ENCODE results near the gene SCN2A.
"Not testable (repeated sequence)": the region's sequence is repeated elsewhere in the genome, so short reads cannot be mapped to it uniquely, and the experiment has no call there.

The SCN2A gene

GRCh38 chr2:165227571-165227970 lies 11.6 kb upstream of the SCN2A start:
- H3K9me3 Mint-ChIP-seq, result no peaks in the 10 kb centered on the region
- H3K4me1 Mint-ChIP-seq, result no peaks in the 10 kb centered on the region
- H3K36me3 Mint-ChIP-seq, result no peaks in the 10 kb centered on the region
- ATAC-seq (ENCODE audit: low read depth), result no peak
- no peak for DNase-seq (ENCODE audit: low spot score in 2 of 2)
- no peak overlapping the region for H3K27ac Mint-ChIP-seq
- no peak overlapping the region for H3K4me3 Mint-ChIP-seq
- peaks cover 2% of the 10 kb centered on the region for H3K27me3 Mint-ChIP-seq

DNA sequence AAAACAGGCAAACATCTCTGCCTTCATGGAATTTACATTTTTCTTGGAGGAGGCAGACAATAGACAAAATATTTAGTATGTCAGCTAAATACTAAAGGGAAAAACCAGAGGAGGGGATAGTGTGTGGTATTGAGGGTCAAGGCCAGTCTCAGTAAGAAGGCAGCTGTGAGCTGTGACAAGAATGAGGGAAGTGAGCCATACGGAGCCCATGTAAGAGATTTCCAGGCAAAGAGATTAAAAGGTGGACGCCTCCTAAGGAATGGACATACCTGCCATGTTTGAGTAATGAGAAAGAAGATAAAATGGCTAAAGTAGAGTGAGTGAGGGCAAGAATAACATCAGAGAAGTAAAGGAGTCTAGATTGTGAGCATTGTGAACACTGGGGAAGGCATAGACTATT lies 2.2 kb upstream of the SCN2A start:
- Mint-ChIP-seq H3K4me3 (no peak overlapping the region), H3K27me3 (peaks cover 3% of the 10 kb centered on the region), H3K36me3 (no peaks in the 10 kb centered on the region), H3K4me1 (no peaks in the 10 kb centered on the region), H3K27ac (no peak overlapping the region), H3K9me3 (no peaks in the 10 kb centered on the region)
- ATAC-seq (ENCODE audit: low read depth) (no peak), DNase-seq (ENCODE audit: low spot score in 2 of 2) (no peak)

DNA sequence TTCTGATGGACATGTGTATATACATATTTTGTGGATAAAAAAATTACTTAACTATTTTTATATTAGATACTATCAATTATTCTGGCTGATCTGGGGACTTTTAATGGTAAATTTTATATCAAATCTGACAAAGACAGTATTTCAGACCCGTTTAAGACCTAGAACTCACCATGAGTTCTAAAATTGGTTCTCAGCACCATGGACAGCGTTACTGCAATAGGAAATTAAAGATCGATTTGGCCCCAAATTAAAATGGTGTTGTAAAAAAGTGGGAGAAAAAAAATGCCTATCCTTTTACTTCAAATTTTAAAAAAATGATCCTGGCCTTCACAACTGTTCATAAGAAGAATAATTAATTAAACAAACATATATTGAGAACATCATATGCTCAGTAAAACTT lies 919 bp upstream of the SCN2A start:
- no peak for DNase-seq (ENCODE audit: low spot score in 2 of 2)

GRCh38 chr2:165239856-165240515 lies 772 bp downstream of the SCN2A start:
- Mint-ChIP-seq H3K9me3 (no peaks in the 10 kb centered on the region), H3K27me3 (peaks cover 5% of the 10 kb centered on the region)
- DNase-seq (ENCODE audit: low spot score in 2 of 2), result no peak

More for the DNA sequence above, 919 bp upstream of the SCN2A start:
- H3K36me3 Mint-ChIP-seq, result no peaks in the 10 kb centered on the region
- H3K27ac Mint-ChIP-seq, result no peak overlapping the region
- no peaks in the 10 kb centered on the region for H3K9me3 Mint-ChIP-seq
- no peak for ATAC-seq (ENCODE audit: low read depth)
- no peak overlapping the region for H3K4me3 Mint-ChIP-seq
- no peaks in the 10 kb centered on the region for H3K4me1 Mint-ChIP-seq
- peaks cover 3% of the 10 kb centered on the region for H3K27me3 Mint-ChIP-seq

GRCh38 chr2:165240916-165241315 lies 1.7 kb downstream of the SCN2A start:
- no peaks in the 10 kb centered on the region for H3K36me3 Mint-ChIP-seq
- H3K9me3 Mint-ChIP-seq, result no peaks in the 10 kb centered on the region
- no peak for DNase-seq (ENCODE audit: low spot score in 2 of 2)
- no peaks in the 10 kb centered on the region for H3K4me1 Mint-ChIP-seq
- no peak overlapping the region for H3K27ac Mint-ChIP-seq
- no peak overlapping the region for H3K4me3 Mint-ChIP-seq
- no peak for ATAC-seq (ENCODE audit: low read depth)
- peaks cover 7% of the 10 kb centered on the region for H3K27me3 Mint-ChIP-seq

More at GRCh38 chr2:165239856-165240515, 772 bp downstream of the SCN2A start:
- Mint-ChIP-seq H3K36me3 (no peaks in the 10 kb centered on the region), H3K27ac (no peak overlapping the region), H3K4me1 (no peaks in the 10 kb centered on the region), H3K4me3 (no peak overlapping the region)
- ATAC-seq (ENCODE audit: low read depth), result no peak

GRCh38 chr2:165245081-165245793 lies 6.0 kb downstream of the SCN2A start:
- no peak for ATAC-seq (ENCODE audit: low read depth)
- Mint-ChIP-seq H3K27ac (no peak overlapping the region), H3K27me3 (peaks cover 6% of the 10 kb centered on the region)

DNA sequence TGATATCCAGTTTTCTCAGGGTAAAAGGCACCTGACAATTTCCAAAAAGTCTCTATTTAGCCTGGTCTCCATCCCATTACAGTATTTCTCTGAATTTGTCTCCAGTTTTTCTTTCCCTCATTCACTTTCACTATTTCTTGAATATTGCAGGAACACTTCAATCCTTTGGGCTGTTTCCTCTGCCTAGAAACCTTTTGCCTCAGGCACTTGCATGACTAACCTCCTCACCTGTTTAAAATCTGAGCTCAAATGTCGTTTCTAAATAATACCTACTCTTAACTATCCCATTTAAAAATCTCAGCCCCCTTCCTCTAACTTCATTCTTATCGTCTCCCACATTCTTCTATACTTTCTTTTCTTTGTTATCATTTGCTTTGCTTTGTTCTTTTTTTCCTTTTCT lies 9.0 kb downstream of the SCN2A start:
- Mint-ChIP-seq H3K27ac (no peak overlapping the region), H3K9me3 (no peaks in the 10 kb centered on the region), H3K36me3 (no peaks in the 10 kb centered on the region), H3K27me3 (peaks cover 9% of the 10 kb centered on the region), H3K4me1 (no peaks in the 10 kb centered on the region), H3K4me3 (no peak overlapping the region)
- DNase-seq (ENCODE audit: low spot score in 2 of 2) (no peak), ATAC-seq (ENCODE audit: low read depth) (no peak)

More at GRCh38 chr2:165245081-165245793, 6.0 kb downstream of the SCN2A start:
- Mint-ChIP-seq H3K4me1 (no peaks in the 10 kb centered on the region), H3K9me3 (no peaks in the 10 kb centered on the region), H3K36me3 (no peaks in the 10 kb centered on the region), H3K4me3 (no peak overlapping the region)
- no peak for DNase-seq (ENCODE audit: low spot score in 2 of 2)

DNA sequence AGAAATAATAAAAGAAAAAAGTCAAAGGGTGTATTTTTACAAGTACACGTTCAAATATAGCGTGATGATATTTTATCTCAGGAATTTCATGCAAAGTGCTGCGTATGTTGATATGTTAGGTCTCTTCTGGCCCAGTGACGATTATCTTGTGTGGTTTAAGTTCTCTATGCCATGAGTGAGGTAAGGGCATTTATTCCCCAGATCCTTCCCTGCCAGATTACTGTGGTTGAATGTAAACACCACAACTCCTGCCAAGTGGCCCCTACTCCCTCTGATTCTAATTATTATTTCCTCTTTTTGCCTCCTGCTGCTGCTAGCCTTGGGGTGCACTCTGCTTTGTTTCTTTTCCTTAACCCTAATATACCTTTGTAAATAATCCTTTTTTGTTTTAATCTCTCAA lies 12.2 kb downstream of the SCN2A start:
- H3K27me3 Mint-ChIP-seq, result peaks cover 5% of the 10 kb centered on the region
- DNase-seq (ENCODE audit: low spot score in 2 of 2) (no peak), ATAC-seq (ENCODE audit: low read depth) (no peak)
- no peak overlapping the region for H3K27ac Mint-ChIP-seq
- no peak overlapping the region for H3K4me3 Mint-ChIP-seq
- no peaks in the 10 kb centered on the region for H3K4me1 Mint-ChIP-seq
- no peaks in the 10 kb centered on the region for H3K9me3 Mint-ChIP-seq
- H3K36me3 Mint-ChIP-seq, result no peaks in the 10 kb centered on the region

DNA sequence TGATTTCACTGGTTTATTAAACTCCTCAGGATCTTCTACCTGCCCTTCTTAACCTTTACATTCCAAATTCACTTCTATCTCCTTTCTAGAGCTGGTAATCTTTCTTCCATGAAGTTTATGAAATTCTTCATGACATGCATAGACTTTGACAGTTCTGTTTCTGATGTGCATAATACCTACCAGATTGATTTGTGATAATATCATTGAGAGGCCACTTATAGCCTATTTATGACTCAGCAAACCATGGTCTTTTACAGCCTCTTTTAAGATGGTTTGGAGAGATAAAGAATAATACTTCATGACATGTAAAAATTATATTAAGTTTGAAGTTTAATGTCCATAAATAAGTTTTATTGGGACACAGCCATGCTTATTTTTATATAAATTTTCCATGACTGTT lies 14.0 kb downstream of the SCN2A start:
- H3K36me3 Mint-ChIP-seq, result no peaks in the 10 kb centered on the region
- DNase-seq (ENCODE audit: low spot score in 2 of 2), result no peak
- H3K4me3 Mint-ChIP-seq, result no peak overlapping the region
- H3K4me1 Mint-ChIP-seq, result no peaks in the 10 kb centered on the region
- no peak overlapping the region for H3K27ac Mint-ChIP-seq
- H3K9me3 Mint-ChIP-seq, result no peaks in the 10 kb centered on the region
- ATAC-seq (ENCODE audit: low read depth), result no peak
- H3K27me3 Mint-ChIP-seq, result peaks cover 8% of the 10 kb centered on the region

- Mint-ChIP-seq H3K36me3 (no peaks in the 10 kb centered on the region), H3K27ac (no peak overlapping the region), H3K9me3 (no peaks in the 10 kb centered on the region), H3K27me3 (peaks cover 8% of the 10 kb centered on the region), H3K4me3 (no peak overlapping the region), H3K4me1 (no peaks in the 10 kb centered on the region)
- ATAC-seq (ENCODE audit: low read depth) (no peak), DNase-seq (ENCODE audit: low spot score in 2 of 2) (no peak)
These were observed 17.4 kb downstream of the SCN2A start for GRCh38 chr2:165256618-165257017.

- H3K27me3 Mint-ChIP-seq, result peaks cover 19% of the 10 kb centered on the region
- not testable (repeated sequence) for ATAC-seq (ENCODE audit: low read depth); H3K9me3 Mint-ChIP-seq; DNase-seq (ENCODE audit: low spot score in 2 of 2); H3K36me3 Mint-ChIP-seq; H3K27ac Mint-ChIP-seq; H3K4me1 Mint-ChIP-seq; H3K4me3 Mint-ChIP-seq
These were observed 21.1 kb downstream of the SCN2A start for GRCh38 chr2:165260347-165260746.

- no peaks in the 10 kb centered on the region for H3K36me3 Mint-ChIP-seq
- no peaks in the 10 kb centered on the region for H3K9me3 Mint-ChIP-seq
- DNase-seq (ENCODE audit: low spot score in 2 of 2) (no peak), ATAC-seq (ENCODE audit: low read depth) (no peak)
- H3K4me3 Mint-ChIP-seq, result no peak overlapping the region
- peaks cover 9% of the 10 kb centered on the region for H3K27me3 Mint-ChIP-seq
- no peak overlapping the region for H3K27ac Mint-ChIP-seq
- H3K4me1 Mint-ChIP-seq, result peaks cover 4% of the 10 kb centered on the region
These were observed 29.5 kb downstream of the SCN2A start for GRCh38 chr2:165268754-165269153.

DNA sequence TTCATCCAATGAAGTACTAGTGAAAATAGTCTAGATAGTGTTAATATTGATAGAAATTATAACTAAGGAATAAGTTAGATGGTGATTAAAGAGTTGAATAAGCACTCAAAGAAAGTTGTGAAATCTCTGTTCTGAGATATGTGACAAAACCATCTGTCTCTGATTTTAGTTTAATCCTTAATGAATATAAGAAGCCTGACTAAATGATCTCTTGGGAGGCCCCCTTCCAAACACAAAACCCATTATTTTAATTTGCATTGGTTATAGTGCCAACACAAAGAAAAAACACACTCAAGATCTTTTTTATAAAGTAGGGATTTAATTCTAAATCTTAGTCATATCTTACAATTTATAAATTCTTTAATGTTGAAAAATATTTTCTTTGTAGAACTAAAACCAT lies 34.0 kb downstream of the SCN2A start:
- no peaks in the 10 kb centered on the region for H3K27me3 Mint-ChIP-seq
- ATAC-seq (ENCODE audit: low read depth) (no peak), DNase-seq (ENCODE audit: low spot score in 2 of 2) (no peak)
- H3K27ac Mint-ChIP-seq, result no peak overlapping the region
- no peaks in the 10 kb centered on the region for H3K36me3 Mint-ChIP-seq
- no peak overlapping the region for H3K4me3 Mint-ChIP-seq
- H3K4me1 Mint-ChIP-seq, result peaks cover 9% of the 10 kb centered on the region
- no peaks in the 10 kb centered on the region for H3K9me3 Mint-ChIP-seq

DNA sequence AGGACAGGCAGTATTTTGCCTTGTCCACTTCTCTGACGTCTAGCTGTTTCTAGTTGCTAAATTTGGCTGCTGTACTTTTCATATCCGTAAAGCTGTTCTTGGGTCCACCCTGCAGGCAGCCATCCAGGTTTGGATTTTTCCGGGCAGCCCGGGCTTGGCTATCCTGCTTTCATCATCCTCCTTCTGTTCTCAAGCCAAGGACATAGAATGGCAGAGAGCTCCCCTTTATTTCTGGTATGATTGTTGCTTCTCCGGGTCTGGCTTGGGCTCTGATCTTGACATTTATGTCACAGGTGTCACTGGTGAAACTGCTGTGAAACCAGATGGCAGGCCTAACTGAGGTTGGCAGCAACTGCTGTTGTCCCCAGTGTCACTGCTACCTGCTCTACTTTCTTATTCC lies 35.5 kb downstream of the SCN2A start:
- no peak overlapping the region for H3K4me3 Mint-ChIP-seq
- no peak for DNase-seq (ENCODE audit: low spot score in 2 of 2)
- peaks cover 1% of the 10 kb centered on the region for H3K9me3 Mint-ChIP-seq
- no peaks in the 10 kb centered on the region for H3K36me3 Mint-ChIP-seq
- H3K4me1 Mint-ChIP-seq, result peaks cover 5% of the 10 kb centered on the region
- no peak overlapping the region for H3K27ac Mint-ChIP-seq
- no peak for ATAC-seq (ENCODE audit: low read depth)
- no peaks in the 10 kb centered on the region for H3K27me3 Mint-ChIP-seq

DNA sequence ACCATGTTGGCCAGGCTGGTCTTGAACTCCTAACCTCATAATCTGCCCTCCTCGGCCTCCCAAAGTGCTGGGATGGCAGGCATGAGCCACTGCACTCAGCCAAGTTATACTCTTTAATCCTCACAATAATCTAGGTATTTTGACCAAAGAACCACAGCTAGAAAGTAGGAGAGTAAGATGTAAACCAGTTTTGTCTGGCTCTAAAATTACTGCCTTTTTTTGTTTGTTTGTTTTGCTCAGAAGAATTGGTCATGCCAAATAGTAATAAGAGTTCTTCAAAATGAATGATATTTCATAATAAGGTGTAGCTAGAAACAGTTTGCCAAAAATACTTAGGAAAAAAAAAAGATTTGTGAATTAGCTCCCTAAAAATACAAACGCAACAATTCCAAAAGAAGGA lies 36.7 kb downstream of the SCN2A start:
- Mint-ChIP-seq H3K4me3 (no peak overlapping the region), H3K27ac (no peak overlapping the region), H3K36me3 (no peaks in the 10 kb centered on the region), H3K9me3 (peaks cover 1% of the 10 kb centered on the region), H3K27me3 (no peaks in the 10 kb centered on the region), H3K4me1 (peaks cover 5% of the 10 kb centered on the region)
- ATAC-seq (ENCODE audit: low read depth) (no peak), DNase-seq (ENCODE audit: low spot score in 2 of 2) (no peak)
